Vagina (tissue), 2 donors: Measurements from ENCODE around the gene LINC01488.

ENCODE experiments used
- CTCF ChIP-seq, 3 experiments: fragments of 450-650 bp in 2 of 3; fragments of 200-600 bp in 1 of 3; sonication (generic) in 1 of 3; IDR thresholded peaks; one replicate each; pipeline ENCODE4 v1.5.1; 2017 to 2019; ENCODE audit warnings: antibody characterized with exemption in 3 of 3, mild to moderate bottlenecking in 2 of 3, moderate library complexity in 2 of 3
- POLR2A ChIP-seq, 2 donors: fragments of 450-650 bp; IDR thresholded peaks; one replicate each; pipeline ENCODE4 v1.6.1; 2017; ENCODE audit warnings: antibody characterized with exemption in 2 of 2, mild to moderate bottlenecking in 2 of 2, moderate library complexity in 2 of 2

GRCh38 chr11:69487391-69487790, 5.9 kb downstream of the LINC01488 start:
- TF ChIP-seq CTCF (IDR thresholded peaks at IDR 0.05) (no peak), POLR2A (IDR thresholded peaks at IDR 0.05) (no peak)
